IMR-90 (cell line): ENCODE measurements around the gene LRCH3.

Experiments
- BHLHE40 ChIP-seq: fragments of 150-350 bp; IDR thresholded peaks from 2 replicates; pipeline ENCODE4 v1.6.1; 2016; ENCODE audit warnings: mild to moderate bottlenecking, low read depth, low read length
- CEBPB ChIP-seq: IDR thresholded peaks from 2 replicates; pipeline ENCODE4 v1.6.1; 2012; ENCODE audit warnings: low read depth, low read length, improper control_type of control experiment
- FOS ChIP-seq: fragments of 150-350 bp; IDR thresholded peaks from 2 replicates; pipeline ENCODE4 v1.6.1; 2016; ENCODE audit warnings: low read depth, low read length
- MAFK ChIP-seq: IDR thresholded peaks from 2 replicates; pipeline ENCODE4 v1.6.1; 2012; ENCODE audit warnings: low read depth, low read length, improper control_type of control experiment
- MXI1 ChIP-seq: IDR thresholded peaks from 2 replicates; pipeline ENCODE4 v1.6.1; 2012; ENCODE audit warnings: low read depth, mild to moderate bottlenecking, low read length, moderate library complexity, borderline replicate concordance
- POLR2A ChIP-seq: IDR thresholded peaks from 2 replicates; pipeline ENCODE4 v1.6.1; 2012; ENCODE audit warnings: mild to moderate bottlenecking, low read depth, low read length
- RCOR1 ChIP-seq: IDR thresholded peaks from 2 replicates; pipeline ENCODE4 v1.6.1; 2012; ENCODE audit warnings: mild to moderate bottlenecking, low read length, improper control_type of control experiment; ENCODE audit not compliant: insufficient replicate concordance
- RFX5 ChIP-seq: IDR thresholded peaks from 2 replicates; pipeline ENCODE4 v1.8.0; 2012; ENCODE audit warnings: low read depth, mild to moderate bottlenecking, low read length, moderate library complexity
- SMC3 ChIP-seq: fragments of 150-350 bp; IDR thresholded peaks from 2 replicates; pipeline ENCODE4 v1.6.1; 2016; ENCODE audit warnings: low read depth, mild to moderate bottlenecking, antibody characterized with exemption, low read length, moderate library complexity
- TF ChIP-seq, protein P1 (sequence below): conservative IDR thresholded peaks from 2 replicates; pipeline ENCODE4 v1.5.1; 2012; ENCODE audit warnings: mild to moderate bottlenecking, low read depth, low read length, improper control_type of control experiment
- TF ChIP-seq, protein P2 (sequence below): fragments of 150-350 bp; IDR thresholded peaks from 2 replicates; pipeline ENCODE4 v1.6.1; 2016; ENCODE audit warnings: low read depth, mild to moderate bottlenecking, low read length, moderate library complexity, borderline replicate concordance

DNA sequence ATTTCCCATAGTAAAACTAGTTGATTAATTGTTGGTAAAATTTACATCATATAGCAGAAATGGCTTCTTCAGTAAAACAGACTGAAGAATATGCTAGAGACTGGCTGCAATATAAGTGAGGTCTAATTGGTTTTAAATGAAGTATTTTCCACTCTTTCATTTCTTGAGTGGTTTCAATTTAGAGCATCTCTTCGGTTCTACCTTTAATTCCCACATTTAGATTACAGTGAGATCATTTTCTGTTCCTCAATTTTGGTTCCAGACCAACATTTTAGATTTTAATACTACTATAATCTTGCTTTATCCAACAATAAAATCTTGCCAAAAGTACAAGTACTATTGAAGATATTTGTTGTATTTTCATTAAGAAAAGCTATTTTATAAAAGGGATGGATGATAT lies 1.0 kb upstream of the LRCH3 start:
- TF ChIP-seq RFX5: no peak
- TF ChIP-seq, protein P1, sequence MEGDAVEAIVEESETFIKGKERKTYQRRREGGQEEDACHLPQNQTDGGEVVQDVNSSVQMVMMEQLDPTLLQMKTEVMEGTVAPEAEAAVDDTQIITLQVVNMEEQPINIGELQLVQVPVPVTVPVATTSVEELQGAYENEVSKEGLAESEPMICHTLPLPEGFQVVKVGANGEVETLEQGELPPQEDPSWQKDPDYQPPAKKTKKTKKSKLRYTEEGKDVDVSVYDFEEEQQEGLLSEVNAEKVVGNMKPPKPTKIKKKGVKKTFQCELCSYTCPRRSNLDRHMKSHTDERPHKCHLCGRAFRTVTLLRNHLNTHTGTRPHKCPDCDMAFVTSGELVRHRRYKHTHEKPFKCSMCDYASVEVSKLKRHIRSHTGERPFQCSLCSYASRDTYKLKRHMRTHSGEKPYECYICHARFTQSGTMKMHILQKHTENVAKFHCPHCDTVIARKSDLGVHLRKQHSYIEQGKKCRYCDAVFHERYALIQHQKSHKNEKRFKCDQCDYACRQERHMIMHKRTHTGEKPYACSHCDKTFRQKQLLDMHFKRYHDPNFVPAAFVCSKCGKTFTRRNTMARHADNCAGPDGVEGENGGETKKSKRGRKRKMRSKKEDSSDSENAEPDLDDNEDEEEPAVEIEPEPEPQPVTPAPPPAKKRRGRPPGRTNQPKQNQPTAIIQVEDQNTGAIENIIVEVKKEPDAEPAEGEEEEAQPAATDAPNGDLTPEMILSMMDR: no peak
- TF ChIP-seq, protein P2, sequence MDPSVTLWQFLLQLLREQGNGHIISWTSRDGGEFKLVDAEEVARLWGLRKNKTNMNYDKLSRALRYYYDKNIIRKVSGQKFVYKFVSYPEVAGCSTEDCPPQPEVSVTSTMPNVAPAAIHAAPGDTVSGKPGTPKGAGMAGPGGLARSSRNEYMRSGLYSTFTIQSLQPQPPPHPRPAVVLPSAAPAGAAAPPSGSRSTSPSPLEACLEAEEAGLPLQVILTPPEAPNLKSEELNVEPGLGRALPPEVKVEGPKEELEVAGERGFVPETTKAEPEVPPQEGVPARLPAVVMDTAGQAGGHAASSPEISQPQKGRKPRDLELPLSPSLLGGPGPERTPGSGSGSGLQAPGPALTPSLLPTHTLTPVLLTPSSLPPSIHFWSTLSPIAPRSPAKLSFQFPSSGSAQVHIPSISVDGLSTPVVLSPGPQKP: no peak
- TF ChIP-seq RCOR1: no peak
- no peak for TF ChIP-seq FOS
- TF ChIP-seq CEBPB: no peak
- TF ChIP-seq MXI1: no peak
- no peak for TF ChIP-seq POLR2A
- no peak for TF ChIP-seq BHLHE40
- no peak for TF ChIP-seq MAFK
- TF ChIP-seq SMC3: no peak
